SH-SY5Y (cell line): ENCODE measurements around the gene NR4A2.

Source experiments
- GATA2 ChIP-seq: IDR thresholded peaks from 2 replicates; pipeline ENCODE4 v1.6.1; 2011; ENCODE audit warnings: mild to moderate bottlenecking, low read depth, low read length
- GATA3 ChIP-seq: IDR thresholded peaks from 2 replicates; pipeline ENCODE4 v1.6.1; 2011; ENCODE audit warnings: low read depth, mild to moderate bottlenecking, low read length, moderate library complexity

NR4A2 gene

GRCh38 chr2:156320486-156321098 lies 11.9 kb downstream of the NR4A2 start:
- TF ChIP-seq GATA2, result no peak

- TF ChIP-seq GATA2 (no peak), GATA3 (no peak)
Measured at GRCh38 chr2:156319811-156320485, 12.6 kb downstream of the NR4A2 start.

- TF ChIP-seq GATA3, result no peak
- no peak for TF ChIP-seq GATA2
Measured at GRCh38 chr2:156317631-156318030, 14.9 kb downstream of the NR4A2 start.

- TF ChIP-seq GATA3 (no peak), GATA2 (no peak)
Measured at GRCh38 chr2:156311976-156312375, 20.5 kb downstream of the NR4A2 start.

- TF ChIP-seq GATA3 (no peak), GATA2 (no peak)
Measured at GRCh38 chr2:156310773-156311172, 21.7 kb downstream of the NR4A2 start.

- TF ChIP-seq GATA3 (no peak), GATA2 (no peak)
Measured at GRCh38 chr2:156309917-156310316, 22.6 kb downstream of the NR4A2 start.

- TF ChIP-seq GATA2 (no peak), GATA3 (no peak)
Measured at GRCh38 chr2:156309167-156309566, 23.4 kb downstream of the NR4A2 start.

GRCh38 chr2:156306821-156307220 lies 25.7 kb downstream of the NR4A2 start:
- no peak for TF ChIP-seq GATA3
- no peak for TF ChIP-seq GATA2

GRCh38 chr2:156305121-156305520 lies 27.4 kb downstream of the NR4A2 start:
- no peak for TF ChIP-seq GATA2
- TF ChIP-seq GATA3, result no peak

GRCh38 chr2:156300337-156300736 lies 32.2 kb downstream of the NR4A2 start:
- TF ChIP-seq GATA2 (no peak), GATA3 (no peak)

GRCh38 chr2:156294945-156295580 lies 37.5 kb downstream of the NR4A2 start:
- TF ChIP-seq GATA3 (no peak), GATA2 (no peak)

- no peak for TF ChIP-seq GATA3
- TF ChIP-seq GATA2, result no peak
Measured at GRCh38 chr2:156279446-156280150, 52.9 kb downstream of the NR4A2 start.
